Left ventricle myocardium superior (tissue), 1 donor: ENCODE data around the gene MUC5AC. TPM values are rescaled to one million over a fixed set of nuclear protein-coding genes. Genes with fewer than 3 reads are reported as not detected.

Experiments
- ATAC-seq: fragments of 200-7000 bp; cut with Tn5 transposase; one replicate; pipeline ENCODE4 v1.9.1; 2020; ENCODE audit warnings: mild to moderate bottlenecking, moderate library complexity
- DNase-seq: peaks from one replicate; pipeline ENCODE4 v3.0.0-alpha.2; 2020
- intact Hi-C: fragments of 100-400 bp; cut with micrococcal nuclease; formaldehyde crosslinking; loops from one replicate; pipeline ENCODE4 v1.11.0; 2022
- total RNA-seq: library from RNA; stranded (reverse); fragmentation: NEBNext Ultra II Directional; extraction: Animal tissue kit (Norgen Biotek cat#: 25700); gene quantifications from one replicate; pipeline ENCODE4 v1.2.1, GENCODE V29; 2021
- donor health status: DM: no; HTN: yes; CAD: no; lungs with severe emphysema.

Gene MUC5AC
- total RNA-seq, 1 donor from 2014 or later: not detected

DNA sequence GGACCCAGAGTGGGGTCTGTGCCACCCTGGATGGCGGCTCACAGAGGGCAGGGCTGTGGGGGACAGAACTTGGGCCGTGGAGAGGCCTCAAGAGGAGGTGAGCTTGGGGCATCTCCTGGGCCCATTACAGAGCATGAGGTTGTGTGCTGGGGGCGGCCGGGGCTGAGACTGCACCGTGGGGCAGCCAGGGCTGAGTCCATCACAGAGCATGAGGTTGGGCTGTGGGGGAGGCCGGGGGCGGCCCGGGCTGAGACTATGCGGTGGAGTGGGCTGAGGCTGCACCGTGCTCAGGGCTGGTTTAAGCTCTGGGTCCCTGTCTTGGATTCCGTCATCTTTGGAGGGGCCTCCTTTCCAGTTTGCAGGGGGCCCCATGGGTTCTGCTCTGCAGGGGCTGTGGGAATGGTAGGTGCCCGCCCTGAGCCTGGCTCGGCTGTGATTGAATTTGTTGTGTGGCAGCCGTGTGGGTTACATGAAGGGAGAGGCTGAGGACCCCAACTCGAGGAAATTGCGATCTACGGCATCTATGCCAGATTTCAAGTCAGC, 38.1 kb upstream of the MUC5AC start:
- DNase-seq (peak; percentile 20), ATAC-seq (no peak)

DNA sequence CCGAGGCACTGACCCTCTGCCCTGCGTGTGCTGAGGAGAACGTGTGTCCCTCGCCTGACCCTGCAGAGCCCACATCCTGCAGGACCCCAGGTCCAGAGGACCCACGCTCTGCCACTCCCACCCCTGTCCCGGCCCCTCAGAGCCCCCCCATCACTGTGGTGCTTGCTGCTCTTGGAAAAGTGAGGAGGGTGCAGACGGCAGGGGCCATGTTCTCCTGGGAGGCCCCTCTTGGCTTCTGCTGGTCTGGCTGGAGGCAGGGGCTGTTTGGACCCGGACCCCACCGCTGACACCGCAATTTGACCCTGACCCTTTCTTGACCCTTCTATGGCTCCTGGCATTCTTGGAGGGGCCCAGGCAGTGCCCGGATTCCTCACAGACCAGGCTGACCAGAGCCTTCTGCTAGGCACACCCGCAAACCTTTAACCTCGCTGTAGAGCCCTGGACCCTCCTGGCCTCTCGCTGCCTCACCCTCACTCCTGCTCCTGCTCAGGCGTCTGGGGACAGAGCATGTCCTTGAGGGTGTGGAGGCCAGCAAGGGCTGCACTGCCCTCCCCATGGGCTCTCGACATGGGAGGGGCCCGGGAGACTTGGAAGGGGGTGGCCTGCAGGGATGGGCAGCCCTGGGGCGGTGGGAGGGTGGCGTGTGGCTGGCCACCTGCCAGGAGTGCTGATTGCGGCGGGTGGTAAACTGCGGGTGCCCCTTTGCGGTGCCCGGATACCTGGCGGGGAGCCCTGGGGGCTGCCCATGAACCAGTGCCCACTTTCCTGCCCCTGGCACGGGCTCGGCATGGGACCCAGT, 37.0 kb upstream of the MUC5AC start:
- DNase-seq (peak; percentile 20), ATAC-seq (no peak)
- intact Hi-C loops: no loop called here

More for the DNA sequence above, 38.1 kb upstream of the MUC5AC start:
- intact Hi-C loops: no loop called here

- intact Hi-C loops: no loop called here
- ATAC-seq: no peak
- DNase-seq: peak; percentile 20
Observed at GRCh38 chr11:1121331-1121812, 36.4 kb upstream of the MUC5AC start.

DNA sequence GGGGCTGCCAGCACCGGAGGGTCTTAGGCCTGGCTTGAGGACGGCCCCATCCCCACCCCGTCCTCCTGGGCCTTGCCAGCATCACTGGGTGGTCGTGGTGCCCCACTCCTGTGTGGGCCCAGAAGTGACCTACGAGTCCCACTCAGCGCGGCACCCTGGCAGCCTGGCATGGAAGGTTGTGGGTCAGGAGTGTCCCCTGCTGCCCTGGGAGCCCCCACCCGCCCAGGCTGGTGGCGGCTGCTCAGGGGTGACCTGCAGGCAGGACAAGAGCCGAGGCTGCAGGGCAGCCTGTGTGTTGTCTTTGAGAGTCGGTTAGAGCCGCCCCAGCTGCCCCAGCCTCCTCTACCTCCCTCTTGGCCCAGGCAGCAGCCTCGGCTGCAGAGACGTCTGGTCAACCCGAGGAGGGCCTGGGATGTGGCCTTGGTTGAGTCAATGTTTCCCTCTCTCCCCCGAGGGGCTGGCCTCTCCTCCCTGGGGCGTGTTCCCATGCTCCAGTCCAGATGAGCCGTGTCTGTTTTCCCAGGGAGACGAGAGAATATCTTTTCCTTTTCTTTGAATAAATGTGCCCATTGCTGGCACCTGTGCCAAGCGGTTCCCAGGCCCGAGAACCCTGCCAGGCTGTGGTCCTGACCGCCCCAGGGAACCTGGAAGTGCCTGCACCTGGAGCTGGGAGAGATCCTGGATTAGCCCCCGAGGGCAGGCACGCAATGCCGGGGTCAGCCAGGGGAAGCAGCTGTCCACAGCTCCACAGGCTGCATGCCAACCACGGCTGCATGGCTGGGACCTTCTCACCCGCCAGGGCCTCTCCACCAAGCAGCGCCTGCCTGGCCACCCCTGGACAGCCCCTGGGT, 35.7 kb upstream of the MUC5AC start:
- ATAC-seq: no peak
- peak; percentile 23 for DNase-seq
- intact Hi-C loops: no loop called here

DNA sequence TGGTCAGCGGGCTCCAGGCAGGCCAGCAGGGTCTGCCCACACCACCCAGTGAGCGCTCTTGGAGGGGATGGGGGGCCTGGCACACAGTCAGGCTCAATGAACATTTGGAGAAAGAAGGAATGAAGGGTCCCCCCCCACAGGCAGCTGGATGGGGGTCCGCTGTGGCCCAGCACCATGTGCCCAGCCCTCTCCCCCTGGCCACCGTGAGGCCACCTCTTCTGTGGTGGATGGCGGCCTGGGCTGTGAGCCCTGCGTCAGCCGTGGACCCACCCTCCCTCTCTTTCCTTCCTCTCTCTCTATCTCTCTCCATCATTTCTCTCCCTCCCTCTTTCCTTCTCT, 35.1 kb upstream of the MUC5AC start:
- DNase-seq: no peak
- intact Hi-C loops: no loop called here

DNA sequence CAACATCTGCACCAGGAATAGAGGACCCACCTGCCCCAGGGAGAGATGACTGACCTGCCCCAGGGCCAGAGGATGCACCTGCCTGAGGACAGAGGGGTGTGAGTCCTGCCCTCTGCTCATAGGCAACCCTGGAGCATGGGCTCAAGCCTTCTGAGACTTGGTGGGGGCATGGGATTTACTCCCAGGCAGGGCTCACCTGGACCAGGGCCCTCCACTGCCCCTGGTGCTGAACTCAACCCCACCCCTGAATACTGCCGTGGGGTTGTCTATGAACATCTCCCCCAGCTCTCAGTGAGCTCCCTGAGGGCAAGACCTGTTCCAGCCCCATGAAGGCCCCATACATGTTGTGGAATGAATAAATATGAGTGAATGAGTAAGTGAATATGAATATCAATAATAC, 33.8 kb upstream of the MUC5AC start:
- DNase-seq (peak; percentile 9), ATAC-seq (no peak)
- intact Hi-C loops: no loop called here

More for the DNA sequence above, 35.1 kb upstream of the MUC5AC start:
- no peak for ATAC-seq

- DNase-seq: peak; percentile 8
Observed at GRCh38 chr11:1125803-1126202, 31.9 kb upstream of the MUC5AC start.

GRCh38 chr11:1126491-1126926, 31.2 kb upstream of the MUC5AC start:
- ATAC-seq: no peak
- intact Hi-C loops: no loop called here
- peak; percentile 13 for DNase-seq

More at GRCh38 chr11:1125803-1126202, 31.9 kb upstream of the MUC5AC start:
- intact Hi-C loops: no loop called here
- no peak for ATAC-seq

DNA sequence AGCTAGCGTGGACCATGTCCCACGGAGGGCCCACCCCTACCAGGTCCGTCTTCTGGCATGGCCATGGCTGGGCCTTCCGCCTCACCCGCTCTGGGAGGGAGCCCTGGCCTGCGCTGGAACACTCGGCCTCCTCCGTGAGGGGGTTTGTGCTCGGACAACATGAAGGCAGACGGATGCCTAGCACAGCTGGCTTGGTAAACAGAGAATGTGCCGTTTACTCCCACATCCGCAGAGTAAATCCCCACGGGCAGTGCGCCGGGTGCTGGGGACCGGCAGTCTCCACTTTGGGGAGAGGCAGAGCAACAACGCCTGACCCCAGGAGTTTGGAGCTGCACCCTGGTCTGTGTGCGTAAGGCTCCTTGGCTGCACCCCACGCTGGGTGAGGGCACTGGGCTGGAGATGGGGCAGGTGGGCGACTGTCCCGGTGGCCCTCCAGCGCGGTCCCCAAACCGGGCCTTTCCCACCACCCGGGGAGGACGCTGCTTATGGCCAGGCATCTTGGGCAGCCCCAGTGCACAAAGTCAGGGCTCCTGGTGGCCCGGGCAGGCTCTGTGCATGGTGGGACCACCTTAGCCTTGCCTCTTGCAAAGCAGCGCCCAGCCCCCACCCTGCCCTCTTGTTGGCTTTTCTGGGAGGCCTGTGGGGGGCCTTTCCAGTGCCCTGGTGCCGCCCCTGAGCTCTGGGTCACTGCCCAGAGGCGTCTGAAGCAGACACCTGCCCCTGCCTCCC, 30.7 kb upstream of the MUC5AC start:
- peak; percentile 18 for DNase-seq

DNA sequence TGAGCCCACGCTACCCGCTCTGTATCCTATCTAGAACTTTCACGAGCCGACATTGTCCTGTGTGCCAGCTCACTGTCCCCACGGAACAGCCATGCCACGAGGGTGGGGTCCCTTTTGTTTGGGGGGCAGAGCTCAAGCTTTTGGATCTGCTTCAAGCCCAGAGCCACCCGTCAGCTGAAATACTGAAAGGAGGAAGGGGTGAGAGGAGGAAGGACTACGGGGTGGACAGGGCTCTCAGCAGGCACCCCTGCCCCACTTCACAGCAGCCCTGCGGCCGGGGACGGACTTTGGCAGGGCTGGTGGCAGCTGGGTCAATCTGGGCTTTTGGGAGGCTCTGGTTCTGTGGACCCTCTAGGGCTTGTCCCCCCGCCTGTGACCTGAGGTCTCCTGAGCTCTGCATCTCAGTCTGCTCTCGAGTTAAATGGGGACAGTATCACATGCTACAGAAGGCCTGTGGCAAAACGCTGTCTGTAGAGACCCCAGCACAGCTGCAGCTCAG, 30.0 kb upstream of the MUC5AC start:
- intact Hi-C loops: no loop called here
- no peak for DNase-seq

More for the DNA sequence above, 30.7 kb upstream of the MUC5AC start:
- intact Hi-C loops: no loop called here
- ATAC-seq: no peak

GRCh38 chr11:1128311-1129142, 29.2 kb upstream of the MUC5AC start:
- intact Hi-C loops: no loop called here
- DNase-seq (peak; percentile 6), ATAC-seq (no peak)

More for the DNA sequence above, 30.0 kb upstream of the MUC5AC start:
- no peak for ATAC-seq

DNA sequence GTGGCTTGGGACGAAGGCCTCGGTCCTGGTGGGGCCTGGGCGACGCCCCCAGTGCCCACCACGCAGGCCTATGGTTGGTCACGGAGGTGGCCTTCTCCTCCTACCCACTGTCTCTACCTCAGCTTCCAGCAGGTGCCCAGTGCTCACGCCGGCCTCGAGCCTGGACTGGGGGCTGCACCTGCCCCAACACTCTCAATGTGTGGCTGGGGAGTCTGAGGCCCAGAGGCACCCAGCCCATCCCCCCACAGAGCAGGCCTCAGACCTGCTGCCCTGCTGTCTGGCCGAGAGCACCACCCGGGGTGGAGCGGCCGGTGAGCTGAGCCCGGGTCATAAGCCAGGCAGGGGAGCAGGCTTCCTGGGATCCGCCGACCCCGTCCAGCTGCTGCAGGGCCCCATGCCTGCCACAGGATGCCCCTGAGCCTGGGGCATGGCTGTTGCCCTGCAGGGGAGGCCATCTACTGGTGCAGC, 28.6 kb upstream of the MUC5AC start:
- DNase-seq: peak; percentile 19
- intact Hi-C loops: no loop called here
- ATAC-seq: no peak

DNA sequence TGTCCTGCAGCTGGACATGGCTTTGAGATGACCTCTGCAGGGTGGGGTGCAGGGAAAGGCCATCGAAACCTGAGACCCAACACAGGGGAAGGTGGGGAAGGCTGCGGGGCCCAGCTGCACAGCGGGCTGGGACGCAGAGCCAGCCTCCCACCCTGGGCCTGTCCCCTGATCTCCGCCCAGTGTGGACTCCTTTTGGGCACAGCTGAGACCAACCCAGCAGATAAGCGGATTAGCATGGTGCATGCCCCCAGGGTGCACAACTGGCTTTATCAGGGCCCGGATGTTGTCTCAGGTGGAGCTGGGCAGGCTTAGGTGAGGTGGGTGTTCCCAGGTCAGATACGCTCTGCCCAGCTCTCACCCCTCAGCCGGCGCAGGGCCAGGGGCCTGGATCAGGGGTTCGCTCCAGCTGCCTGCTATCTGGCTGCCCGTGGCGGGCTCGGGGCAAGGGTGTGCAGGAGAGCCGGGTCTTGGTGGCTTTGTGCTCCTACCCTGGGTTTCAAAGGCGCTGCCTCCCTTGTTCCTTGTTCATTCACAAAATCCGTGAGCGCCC, 28.1 kb upstream of the MUC5AC start:
- intact Hi-C loops: no loop called here
- DNase-seq: peak; percentile 12
- no peak for ATAC-seq

DNA sequence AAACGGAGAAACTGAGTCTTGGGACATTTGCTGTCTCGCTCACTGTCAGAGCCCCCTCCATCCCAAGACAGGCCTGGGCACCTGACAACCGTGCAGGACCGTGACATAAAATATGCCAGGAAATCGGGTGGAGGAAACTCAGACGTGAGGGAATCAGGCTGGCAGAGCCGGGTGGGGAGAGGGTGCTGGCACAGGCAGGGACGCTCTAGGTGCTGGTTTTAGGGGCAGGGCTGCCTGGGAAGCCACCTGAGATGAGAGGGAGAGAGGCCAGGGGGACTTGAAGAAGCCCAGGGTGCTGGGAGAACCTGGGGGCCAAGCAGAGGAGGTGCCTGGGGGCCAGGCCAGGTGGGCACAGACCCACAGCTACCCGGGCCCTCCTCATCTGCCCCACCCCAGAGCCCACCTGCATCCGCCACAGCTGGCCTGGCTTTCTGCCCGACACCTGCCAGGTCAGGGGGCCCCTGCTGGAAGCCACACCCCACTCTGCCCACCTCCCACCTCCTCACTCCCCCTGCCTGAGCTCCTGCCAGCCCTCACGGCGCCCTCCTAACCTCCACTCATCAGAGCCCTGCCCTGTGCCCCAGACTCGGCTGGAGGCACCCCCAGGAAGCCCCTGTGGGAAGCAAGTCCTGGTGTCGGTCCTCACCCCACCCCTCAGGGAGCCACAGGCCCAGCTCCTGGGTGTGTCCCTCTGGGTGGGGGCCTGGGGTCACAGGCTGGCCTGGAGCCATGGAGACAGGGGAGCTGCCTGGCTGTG, 27.3 kb upstream of the MUC5AC start:
- ATAC-seq (no peak), DNase-seq (no peak)
- intact Hi-C loops: no loop called here

- ATAC-seq: no peak
- no peak for DNase-seq
- intact Hi-C loops: no loop called here
Observed at GRCh38 chr11:1131033-1131911, 26.5 kb upstream of the MUC5AC start.

DNA sequence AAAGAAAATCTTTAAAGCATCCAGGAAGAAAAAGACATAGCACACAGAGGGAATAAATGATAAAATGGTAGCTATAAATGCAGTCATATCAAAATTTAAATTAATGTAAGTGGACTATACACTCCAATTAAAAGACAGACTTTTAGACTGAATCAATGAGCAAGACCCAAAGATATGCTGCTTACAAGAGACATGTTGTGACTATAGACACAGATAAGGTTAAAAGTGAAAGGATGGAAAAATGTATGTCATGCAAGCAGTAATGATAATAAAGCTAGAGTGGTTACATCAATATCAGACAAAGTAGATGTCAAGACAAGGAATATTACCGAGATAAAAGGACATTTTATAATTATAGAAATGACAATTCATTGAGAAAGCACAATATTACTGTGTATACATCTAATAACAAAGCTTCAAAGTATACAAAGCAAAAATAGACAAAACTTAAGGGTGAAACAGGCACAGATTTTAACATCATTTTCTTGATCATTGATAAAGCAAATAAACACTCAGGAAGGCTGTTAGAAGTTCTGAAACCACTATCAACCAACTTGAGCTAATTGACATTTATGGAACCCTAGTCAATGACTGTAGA, 22.8 kb upstream of the MUC5AC start:
- no peak for DNase-seq

More for the DNA sequence above, 22.8 kb upstream of the MUC5AC start:
- ATAC-seq: no peak
- intact Hi-C loops: no loop called here
